GM15510 (cell line): ENCODE results near the gene ADARB1.

Source experiments
- POLR2A ChIP-seq: IDR thresholded peaks from 3 replicates; pipeline ENCODE4 v1.6.1; 2011; ENCODE audit warnings: borderline replicate concordance; ENCODE audit not compliant: insufficient read length; ENCODE audit errors: extremely low read depth

Gene ADARB1

GRCh38 chr21:45158491-45159423 is 84.4 kb downstream of the ADARB1 start:
- TF ChIP-seq POLR2A, result no peak

GRCh38 chr21:45160198-45160597 is 85.8 kb downstream of the ADARB1 start:
- no peak for TF ChIP-seq POLR2A

DNA sequence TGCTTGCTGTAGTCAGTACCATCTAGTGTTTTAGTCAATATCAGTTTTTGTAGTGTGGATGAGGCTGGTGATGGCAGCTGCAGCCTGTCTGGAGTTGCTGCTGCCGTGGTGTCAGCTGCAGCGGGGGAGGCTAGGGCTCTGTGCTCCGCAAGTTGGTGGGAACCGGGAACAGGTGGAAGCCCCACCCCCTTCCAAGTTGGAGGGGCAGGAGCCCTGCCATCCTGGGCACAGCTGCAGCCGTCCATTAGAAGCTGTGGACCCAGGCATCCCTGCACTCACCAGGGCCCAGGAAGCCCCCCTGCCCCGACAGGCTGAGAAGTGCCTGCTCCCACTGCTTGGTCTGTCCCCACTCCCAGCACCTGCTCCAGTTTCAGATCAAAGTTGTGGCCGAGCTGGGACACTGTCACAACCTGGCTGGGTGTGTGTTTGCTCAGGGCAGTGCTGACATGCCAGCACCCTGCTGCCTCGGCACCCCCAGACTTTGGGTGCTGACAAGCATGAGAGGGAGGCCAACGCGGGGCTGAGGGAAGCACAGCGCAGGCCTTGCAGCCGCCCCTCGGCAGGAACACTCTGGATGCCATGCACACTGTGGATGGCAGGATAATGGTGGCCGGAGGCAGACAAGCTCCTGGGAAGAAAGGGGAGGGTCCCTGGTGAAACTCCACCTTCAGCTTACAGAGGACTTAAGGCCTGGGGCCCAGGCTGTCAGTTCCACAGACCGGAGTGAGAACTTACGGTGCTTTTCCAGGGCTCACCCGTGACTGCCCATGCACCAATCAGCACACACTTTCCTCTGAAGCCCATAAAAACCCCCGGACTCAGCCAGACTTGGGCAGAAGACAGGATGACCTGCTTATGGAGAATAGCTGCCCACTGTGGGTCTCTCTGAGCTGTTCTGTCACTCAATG is 86.9 kb downstream of the ADARB1 start:
- TF ChIP-seq POLR2A, result no peak

DNA sequence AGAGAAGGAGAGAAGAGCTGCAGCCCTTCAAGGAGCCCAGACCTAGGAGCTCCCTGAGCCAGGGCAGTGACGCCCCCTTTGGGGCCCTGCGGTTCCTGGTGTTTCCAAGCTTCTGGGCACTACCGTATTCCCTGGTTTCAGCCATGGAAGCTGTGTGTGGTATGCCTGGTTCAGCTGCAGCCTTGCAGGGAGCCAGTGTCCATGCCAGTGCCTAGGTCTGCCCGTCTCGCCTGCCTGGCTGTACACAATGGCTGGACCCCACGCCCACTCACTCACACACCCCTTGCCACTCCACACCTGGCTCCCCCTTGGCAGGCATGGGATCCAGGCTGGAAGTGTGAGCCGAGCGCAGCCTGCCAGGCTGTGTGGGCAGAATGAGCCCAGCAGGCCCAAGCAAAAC is 87.7 kb downstream of the ADARB1 start:
- no peak for TF ChIP-seq POLR2A

DNA sequence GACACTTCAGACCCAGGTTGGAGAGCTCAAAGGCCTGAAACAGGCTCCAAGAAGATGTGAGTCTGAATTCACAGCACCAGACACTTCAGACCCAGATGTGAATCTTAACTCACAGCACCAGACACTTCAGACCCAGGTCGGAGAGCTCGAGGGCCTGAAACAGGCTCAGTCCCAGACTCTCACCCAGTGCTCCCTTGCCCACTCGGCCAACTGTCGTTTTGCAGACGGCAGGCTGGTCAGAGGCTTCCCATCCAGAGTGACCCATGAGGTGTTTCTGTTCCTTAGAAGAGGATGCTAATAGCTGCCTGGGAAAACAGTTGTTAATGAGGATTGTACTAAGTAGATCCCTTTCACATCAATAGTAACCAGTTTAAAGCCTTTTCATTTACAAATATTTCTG is 88.4 kb downstream of the ADARB1 start:
- TF ChIP-seq POLR2A, result no peak

- no peak for TF ChIP-seq POLR2A
Observed at GRCh38 chr21:45163413-45164123, 89.2 kb downstream of the ADARB1 start.

GRCh38 chr21:45164124-45164511 is 89.7 kb downstream of the ADARB1 start:
- TF ChIP-seq POLR2A, result no peak

GRCh38 chr21:45164838-45165237 is 90.5 kb downstream of the ADARB1 start:
- TF ChIP-seq POLR2A, result no peak

DNA sequence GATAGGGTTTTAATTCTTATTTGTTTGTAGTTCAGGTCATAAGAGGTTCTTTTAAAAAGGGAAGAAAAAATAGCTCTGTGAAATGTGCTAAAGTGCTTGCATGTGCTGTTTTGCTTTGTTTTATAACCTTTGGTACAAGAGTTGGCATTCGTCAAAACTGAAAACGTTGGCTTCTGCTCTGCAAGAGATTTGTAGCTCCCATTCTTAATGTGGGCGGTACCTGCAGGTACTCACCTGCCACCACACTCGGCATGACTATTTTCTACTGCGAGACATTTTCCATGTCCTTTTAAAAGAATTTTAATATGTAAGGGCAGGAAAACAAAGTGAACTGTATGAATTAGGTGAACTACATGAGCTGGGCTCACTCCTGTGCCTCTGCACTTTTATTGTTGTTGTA is 92.6 kb downstream of the ADARB1 start:
- no peak for TF ChIP-seq POLR2A

GRCh38 chr21:45167796-45168222 is 93.4 kb downstream of the ADARB1 start:
- no peak for TF ChIP-seq POLR2A

DNA sequence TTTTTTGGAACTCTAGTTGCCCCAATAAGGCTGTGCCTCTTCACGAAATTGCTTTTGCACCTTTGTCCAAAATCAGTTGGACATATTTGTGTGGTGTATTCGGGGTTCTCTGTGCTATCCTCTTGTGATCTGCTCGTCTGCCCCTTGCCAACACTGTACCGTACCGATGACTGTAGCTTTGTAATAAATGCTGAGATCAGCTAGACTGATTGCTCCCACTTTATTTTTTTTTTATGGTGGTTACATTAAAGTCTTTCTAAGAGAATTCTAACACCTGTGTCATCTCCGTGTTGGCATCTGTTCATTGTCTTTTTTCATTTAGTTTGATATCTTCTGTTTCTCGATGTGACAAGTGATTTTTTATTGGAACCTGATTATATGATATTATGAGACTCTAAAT is 94.1 kb downstream of the ADARB1 start:
- no peak for TF ChIP-seq POLR2A

DNA sequence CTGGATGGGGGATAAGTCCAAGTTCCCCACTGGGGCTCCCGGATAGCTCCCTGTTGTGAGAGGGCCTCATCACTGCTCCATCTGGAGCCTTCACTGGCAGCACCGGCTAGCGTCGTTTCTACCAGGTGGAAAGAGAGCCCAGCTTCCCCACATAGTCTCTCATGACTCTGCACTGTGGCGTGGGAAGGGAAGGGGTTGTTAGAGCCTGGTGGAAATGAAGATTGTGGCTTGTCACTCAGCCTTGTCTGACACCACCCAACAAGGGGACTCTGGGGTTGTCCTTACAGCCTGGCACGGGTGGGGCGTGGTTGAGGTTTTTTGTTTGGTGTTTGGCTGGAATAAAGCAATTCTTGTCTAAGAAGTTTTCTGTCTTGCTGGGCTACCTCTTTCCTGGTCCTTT is 94.6 kb downstream of the ADARB1 start:
- no peak for TF ChIP-seq POLR2A

DNA sequence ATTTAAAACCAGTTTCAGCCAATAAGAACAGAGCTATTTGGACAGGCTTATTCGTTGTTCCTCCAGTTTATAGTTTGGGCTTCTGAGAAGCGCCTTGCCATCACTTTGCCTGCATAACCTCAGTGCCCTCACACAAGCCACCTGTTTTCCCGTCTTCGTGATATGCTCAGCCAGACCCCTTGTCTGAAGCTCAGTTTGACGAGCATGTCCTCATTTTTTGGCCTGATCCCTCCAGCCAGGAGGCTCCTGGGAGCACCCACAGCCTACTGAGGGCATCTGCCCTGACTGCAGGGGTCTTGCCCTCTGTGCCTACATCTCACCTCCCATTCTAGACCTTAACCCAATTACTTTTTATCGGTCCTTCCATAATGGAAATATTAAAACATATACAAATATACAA is 95.3 kb downstream of the ADARB1 start:
- TF ChIP-seq POLR2A, result no peak

GRCh38 chr21:45170987-45171386 is 96.6 kb downstream of the ADARB1 start:
- no peak for TF ChIP-seq POLR2A

- no peak for TF ChIP-seq POLR2A
Observed at GRCh38 chr21:45172420-45172819, 98.0 kb downstream of the ADARB1 start.
